RWPE2 (cell line): ENCODE measurements around the gene MPIG6B.

Experiments
- ATAC-seq: fragments of 200-7000 bp; cut with Tn5 transposase; 3 replicates; pipeline ENCODE4 v1.9.1; 2021; ENCODE audit warnings: low read depth
- DNase-seq: peaks from one replicate; pipeline ENCODE4 v3.0.0-alpha.2; 2020; ENCODE audit warnings: low spot score
- H3K27ac ChIP-seq: fragments of 450-650 bp; 2 replicates; pipeline ENCODE4 v1.5.1; 2017; ENCODE audit warnings: mild to moderate bottlenecking; ENCODE audit not compliant: poor library complexity, severe bottlenecking
- H3K27me3 ChIP-seq: fragments of 250-450 bp; sonication (Bioruptor Pico); 2 replicates; pipeline ENCODE4 v1.5.1; 2021; ENCODE audit warnings: mild to moderate bottlenecking, moderate library complexity; ENCODE audit not compliant: insufficient read depth, poor library complexity, severe bottlenecking
- H3K36me3 ChIP-seq: fragments of 250-450 bp; sonication (Bioruptor Pico); 2 replicates; pipeline ENCODE4 v1.5.1; 2020; ENCODE audit warnings: low read depth, mild to moderate bottlenecking, moderate library complexity
- H3K4me1 ChIP-seq: fragments of 250-450 bp; sonication (Bioruptor Pico); 2 replicates; pipeline ENCODE4 v1.5.1; 2021; ENCODE audit warnings: mild to moderate bottlenecking, moderate library complexity; ENCODE audit not compliant: insufficient read depth, poor library complexity, severe bottlenecking
- H3K4me3 ChIP-seq: fragments of 250-450 bp; sonication (Bioruptor Pico); 2 replicates; pipeline ENCODE4 v1.5.1; 2021; ENCODE audit warnings: mild to moderate bottlenecking, moderate library complexity; ENCODE audit not compliant: severe bottlenecking
- H3K9me3 ChIP-seq: fragments of 250-450 bp; sonication (Bioruptor Pico); 2 replicates; pipeline ENCODE4 v1.5.1; 2021; ENCODE audit warnings: mild to moderate bottlenecking, moderate library complexity; ENCODE audit not compliant: severe bottlenecking
- CTCF ChIP-seq: fragments of 450-650 bp; IDR thresholded peaks from one replicate; pipeline ENCODE4 v1.5.1; 2017; ENCODE audit warnings: mild to moderate bottlenecking, moderate library complexity; ENCODE audit not compliant: poor library complexity, severe bottlenecking

MPIG6B gene

DNA sequence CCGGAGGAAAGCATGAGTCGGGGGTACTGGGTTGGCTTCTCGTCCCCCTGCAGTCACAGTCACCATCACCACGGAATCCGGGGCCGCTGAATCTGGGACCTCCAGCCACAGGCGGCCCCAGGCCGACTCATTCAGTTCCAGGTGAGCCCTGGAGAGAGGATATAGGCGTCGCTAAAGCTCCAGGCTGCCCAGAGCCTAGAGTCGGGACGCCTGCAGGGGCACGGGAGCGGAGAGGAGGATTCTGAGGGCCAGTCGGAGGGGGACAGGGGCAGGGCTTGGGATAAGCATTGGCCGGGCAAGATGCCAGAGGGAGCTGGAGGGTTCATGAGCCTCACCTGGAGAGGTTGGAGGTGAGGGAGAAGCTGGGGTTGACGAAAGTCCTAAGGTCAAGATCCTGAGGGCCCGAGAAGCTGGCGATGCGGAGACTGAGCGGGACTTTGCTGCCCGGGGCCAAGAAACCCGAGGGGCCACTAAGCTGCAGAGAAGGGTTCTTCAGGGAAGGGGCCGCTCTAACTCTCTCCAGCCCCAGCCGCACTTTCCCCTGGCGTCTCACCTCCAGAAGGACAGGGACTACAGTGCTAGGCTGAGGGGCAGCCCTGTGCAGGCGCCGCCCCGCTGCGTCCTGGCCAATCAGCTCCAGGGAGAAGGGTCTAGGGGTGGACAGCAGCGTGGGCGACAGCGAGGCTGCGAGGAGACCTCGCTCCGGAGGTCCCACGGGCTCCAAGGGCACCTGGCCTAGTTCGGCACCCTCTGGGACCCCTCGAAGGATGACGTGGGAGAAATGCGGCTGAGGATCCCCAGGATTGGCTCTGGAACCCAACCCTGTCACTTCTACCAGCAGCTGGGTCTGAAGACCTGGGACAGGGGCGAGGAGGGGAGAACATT, 43.0 kb downstream of the MPIG6B start:
- H3K4me1 ChIP-seq: peaks cover 3% of the 10 kb centered on the region
- H3K9me3 ChIP-seq: no peaks in the 10 kb centered on the region
- TF ChIP-seq CTCF: no peak
- H3K4me3 ChIP-seq: no peak overlapping the region
- H3K27me3 ChIP-seq: no peaks in the 10 kb centered on the region
- H3K27ac ChIP-seq: no peak overlapping the region
- ATAC-seq: no peak
- DNase-seq: no peak
- peaks cover 12% of the 10 kb centered on the region for H3K36me3 ChIP-seq

GRCh38 chr6:31767096-31767645, 44.0 kb downstream of the MPIG6B start:
- Histone ChIP-seq H3K4me3 (no peak overlapping the region), H3K27me3 (no peaks in the 10 kb centered on the region), H3K27ac (no peak overlapping the region), H3K9me3 (no peaks in the 10 kb centered on the region), H3K36me3 (0 out of 2 replicates have a peak, but pooled peaks cover 2% of the 10 kb centered on the region), H3K4me1 (peaks cover 3% of the 10 kb centered on the region)
- DNase-seq (no peak), ATAC-seq (no peak)
- no peak for TF ChIP-seq CTCF

GRCh38 chr6:31768363-31769257, 45.4 kb downstream of the MPIG6B start:
- ATAC-seq (no peak), DNase-seq (no peak)
- no peaks in the 10 kb centered on the region for H3K9me3 ChIP-seq
- no peak for TF ChIP-seq CTCF
- H3K4me1 ChIP-seq: no peaks in the 10 kb centered on the region
- H3K27me3 ChIP-seq: no peaks in the 10 kb centered on the region
- H3K4me3 ChIP-seq: no peak overlapping the region
- no peaks in the 10 kb centered on the region for H3K36me3 ChIP-seq
- no peak overlapping the region for H3K27ac ChIP-seq

DNA sequence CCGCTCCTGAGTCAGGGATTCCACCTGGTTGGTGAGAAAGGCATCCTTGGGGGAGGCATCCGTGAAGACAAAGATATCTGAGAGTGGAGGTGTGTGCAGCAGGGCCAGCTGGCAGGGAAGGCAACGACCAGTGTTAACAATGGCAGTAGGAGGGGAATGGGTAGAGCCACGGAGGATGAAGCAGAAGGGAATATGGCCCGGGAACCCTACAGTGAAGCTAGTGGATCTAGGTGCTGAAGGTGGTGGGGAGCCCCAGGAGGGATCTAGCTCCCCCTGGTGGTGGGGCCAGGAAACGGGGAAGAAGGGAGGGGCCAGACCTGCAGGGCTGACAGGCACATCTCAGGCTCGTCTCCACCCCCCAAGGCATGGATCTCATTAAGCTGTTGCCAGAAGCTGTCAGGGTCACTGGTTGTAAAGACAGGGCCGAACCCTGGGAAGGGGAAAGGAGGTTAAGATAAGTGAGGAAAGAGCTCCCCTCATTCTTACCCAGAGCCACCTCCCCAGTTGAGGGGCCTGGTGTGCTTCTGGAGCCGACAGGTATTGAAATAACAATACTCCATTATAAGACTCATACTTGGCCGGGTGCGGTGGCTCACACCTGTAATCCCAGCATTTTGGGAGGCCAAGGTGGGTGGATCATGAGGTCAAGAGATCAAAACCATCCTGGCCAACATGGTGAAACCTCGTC, 46.7 kb downstream of the MPIG6B start:
- H3K4me3 ChIP-seq: no peak overlapping the region
- TF ChIP-seq CTCF: peak; percentile 75
- no peaks in the 10 kb centered on the region for H3K9me3 ChIP-seq
- no peaks in the 10 kb centered on the region for H3K36me3 ChIP-seq
- no peak overlapping the region for H3K27ac ChIP-seq
- no peaks in the 10 kb centered on the region for H3K4me1 ChIP-seq
- ATAC-seq (peak; percentile 66), DNase-seq (no peak)
- H3K27me3 ChIP-seq: no peaks in the 10 kb centered on the region
